ENCODE data around the gene VRTN. TPM values are rescaled to one million over a fixed set of nuclear protein-coding genes. Genes with fewer than 3 reads are reported as not detected.

Gene VRTN
- total RNA-seq, 1 donor from 2014 or later: not detected

GRCh38 chr14:74308695-74309094 lies 39.6 kb upstream of the VRTN start:
- Mint-ChIP-seq H3K27me3 (ENCODE audit: low read depth) (no peaks in the 10 kb centered on the region), H3K9me3 (no peaks in the 10 kb centered on the region), H3K27ac (no peak overlapping the region), H3K36me3 (no peaks in the 10 kb centered on the region), H3K4me1 (peaks cover 6% of the 10 kb centered on the region), H3K4me3 (no peak overlapping the region)
- no peak for DNase-seq (ENCODE audit: low spot score in 2 of 2, unreplicated experiment in 2 of 2)
- no peak for TF ChIP-seq CTCF (IDR thresholded peaks at IDR 0.05; ENCODE audit: unreplicated experiment)

- DNase-seq (ENCODE audit: low spot score in 2 of 2, unreplicated experiment in 2 of 2): no peak
- Mint-ChIP-seq H3K27ac (no peak overlapping the region), H3K27me3 (ENCODE audit: low read depth) (no peaks in the 10 kb centered on the region), H3K36me3 (no peaks in the 10 kb centered on the region), H3K4me1 (peaks cover 6% of the 10 kb centered on the region), H3K4me3 (no peak overlapping the region), H3K9me3 (no peaks in the 10 kb centered on the region)
- TF ChIP-seq CTCF (IDR thresholded peaks at IDR 0.05; ENCODE audit: unreplicated experiment): no peak
Measured at GRCh38 chr14:74309125-74310022, 38.9 kb upstream of the VRTN start.

- Mint-ChIP-seq H3K36me3 (no peaks in the 10 kb centered on the region), H3K9me3 (no peaks in the 10 kb centered on the region), H3K27me3 (ENCODE audit: low read depth) (peaks cover 3% of the 10 kb centered on the region), H3K4me3 (no peak overlapping the region), H3K4me1 (peaks cover 6% of the 10 kb centered on the region), H3K27ac (no peak overlapping the region)
- DNase-seq (ENCODE audit: low spot score in 2 of 2, unreplicated experiment in 2 of 2): no peak
- TF ChIP-seq CTCF (IDR thresholded peaks at IDR 0.05; ENCODE audit: unreplicated experiment): no peak
Measured at GRCh38 chr14:74312161-74312560, 36.1 kb upstream of the VRTN start.

- Mint-ChIP-seq H3K27ac (no peak overlapping the region), H3K4me3 (no peak overlapping the region), H3K36me3 (no peaks in the 10 kb centered on the region), H3K27me3 (ENCODE audit: low read depth) (peaks cover 3% of the 10 kb centered on the region), H3K4me1 (peaks cover 6% of the 10 kb centered on the region), H3K9me3 (no peaks in the 10 kb centered on the region)
- TF ChIP-seq CTCF (IDR thresholded peaks at IDR 0.05; ENCODE audit: unreplicated experiment): no peak
- no peak for DNase-seq (ENCODE audit: low spot score in 2 of 2, unreplicated experiment in 2 of 2)
Measured at GRCh38 chr14:74313601-74314000, 34.7 kb upstream of the VRTN start.

GRCh38 chr14:74314576-74314975 lies 33.7 kb upstream of the VRTN start:
- H3K27me3 Mint-ChIP-seq (ENCODE audit: low read depth): peaks cover 3% of the 10 kb centered on the region
- peaks cover 6% of the 10 kb centered on the region for H3K4me1 Mint-ChIP-seq
- TF ChIP-seq CTCF (IDR thresholded peaks at IDR 0.05; ENCODE audit: unreplicated experiment): no peak
- DNase-seq (ENCODE audit: low spot score in 2 of 2, unreplicated experiment in 2 of 2): no peak
- no peaks in the 10 kb centered on the region for H3K9me3 Mint-ChIP-seq
- H3K4me3 Mint-ChIP-seq: no peak overlapping the region
- H3K36me3 Mint-ChIP-seq: no peaks in the 10 kb centered on the region
- no peak overlapping the region for H3K27ac Mint-ChIP-seq
